Prostate gland (tissue), 2 donors: Measurements from ENCODE around the gene SBDS. TPM values are rescaled to one million over a fixed set of nuclear protein-coding genes. Genes with fewer than 3 reads are reported as not detected.
A peak's percentile ranks its signal among the peaks of the same experiment; 100 is the strongest.
"Not testable (repeated sequence)": the region's sequence is repeated elsewhere in the genome, so short reads cannot be mapped to it uniquely, and the experiment has no call there.

Source experiments
- DNase-seq: peaks from one replicate; pipeline ENCODE4 v3.0.0-alpha.2; 2019; ENCODE audit warnings: low spot score
- H3K27ac ChIP-seq, 2 donors: fragments of 200-600 bp; sonication (generic); 2 replicates each; pipeline ENCODE4 v1.5.1; 2017 to 2019
- H3K27me3 ChIP-seq: fragments of 200-600 bp; sonication (generic); replicated peaks from 2 replicates; pipeline ENCODE4 v1.5.1; 2019; ENCODE audit not compliant: insufficient read depth
- H3K36me3 ChIP-seq, 2 donors: fragments of 200-600 bp; sonication (generic); 1 replicate in 1 of 2; 2 replicates in 1 of 2; pipeline versions ENCODE4 v1.5.1 to v1.8.1; 2017 to 2019
- H3K4me1 ChIP-seq: fragments of 200-600 bp; sonication (generic); replicated peaks from 2 replicates; pipeline ENCODE4 v1.5.1; 2019
- H3K4me3 ChIP-seq, 2 donors: fragments of 200-600 bp; sonication (generic); 2 replicates each; pipeline ENCODE4 v1.5.1; 2017 to 2019
- H3K9me3 ChIP-seq: fragments of 200-600 bp; sonication (generic); 2 replicates; pipeline ENCODE4 v1.5.1; 2017
- POLR2A ChIP-seq: fragments of 450-650 bp; IDR thresholded peaks from one replicate; pipeline ENCODE4 v1.6.1; 2016; ENCODE audit warnings: antibody characterized with exemption, mild to moderate bottlenecking
- POLR2AphosphoS5 ChIP-seq: sonication (generic); formaldehyde crosslinking; IDR thresholded peaks from one replicate; pipeline ENCODE4 v1.6.1; 2017; ENCODE audit warnings: antibody characterized with exemption
- whole genome bisulfite sequencing: methylation state at CpG from one replicate; pipeline ENCODE4 v1.1.5; 2018; 5-methylcytosine and 5-hydroxymethylcytosine counted together
- intact Hi-C: fragments of 100-400 bp; cut with DNase I; formaldehyde crosslinking; loops from one replicate; pipeline ENCODE4 v1.14.2; 2022
- total RNA-seq, 2 donors: library from RNA; depleted of rRNA; stranded (reverse); fragments of >200 nt; gene quantifications; one replicate each; pipeline ENCODE4 v1.1.0, GENCODE V29; 2016
- TF ChIP-seq, protein P1 (sequence below), 4 experiments: fragments of 200-600 bp in 2 of 4; fragments of 450-650 bp in 2 of 4; sonication (generic) in 2 of 4; IDR thresholded peaks; 1 replicate in 3 of 4; 2 replicates in 1 of 4; pipeline ENCODE4 v1.5.1; 2016 to 2019; ENCODE audit warnings: antibody characterized with exemption in 4 of 4, mild to moderate bottlenecking in 2 of 4, moderate library complexity in 2 of 4

SBDS gene
- 10 to 100 TPM; 58.6 to 94.0 TPM for total RNA-seq

DNA sequence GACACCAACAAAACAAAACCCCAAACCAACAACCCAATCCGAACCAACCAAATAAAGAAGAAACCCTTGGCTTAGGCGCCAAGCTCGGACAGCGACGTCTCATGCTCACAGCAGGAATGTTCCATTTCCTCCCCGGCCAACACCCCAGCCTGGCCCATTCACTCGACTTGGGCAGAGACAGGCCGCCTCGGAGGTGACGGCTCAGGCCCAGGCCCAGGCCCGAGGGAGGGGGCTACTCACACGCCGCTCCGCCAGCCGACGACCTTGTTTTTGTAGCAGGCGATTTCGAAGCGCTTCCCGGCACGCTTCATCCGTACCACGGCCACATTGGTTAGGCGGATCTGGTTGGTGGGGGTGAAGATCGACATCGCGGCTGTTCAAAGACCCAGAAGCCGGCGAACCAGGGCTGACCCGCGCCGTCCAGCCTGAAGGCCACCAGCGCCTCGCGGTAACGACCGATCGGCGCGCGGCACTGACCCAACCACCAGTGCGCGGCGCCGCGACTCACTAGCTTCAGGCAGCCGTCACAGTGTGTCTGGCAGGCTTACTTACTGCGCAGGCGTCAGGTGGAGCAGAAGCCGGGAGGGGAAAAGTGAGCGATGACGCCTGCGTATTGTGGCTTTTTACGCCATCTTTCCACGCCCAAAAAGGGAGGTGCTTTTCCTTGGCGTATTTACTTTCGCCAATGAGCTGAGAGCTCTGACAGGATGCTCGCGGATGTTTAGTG, at the start of gene SBDS:
Gene SBDS (minus strand): TSS at position 537 of the 727 bp plus-strand sequence. CDS start 169 bp downstream, at position 368.
- under 1% methylated on average over 56 of the region's 59 CpGs for WGBS
- not testable (repeated sequence) for H3K4me1 ChIP-seq, H3K36me3 ChIP-seq, H3K9me3 ChIP-seq, H3K27me3 ChIP-seq
- peak; percentile 96 for DNase-seq
- intact Hi-C loops = loop anchor here (10.0 kb wide), 1 partner anchor 440 kb away; no protein-coding TSS in a partner anchor
- H3K4me3 ChIP-seq = peak within 1 kb of the TSS; percentile 78 to 92
- peak; percentile 99 for TF ChIP-seq POLR2A
- TF ChIP-seq, protein P1, sequence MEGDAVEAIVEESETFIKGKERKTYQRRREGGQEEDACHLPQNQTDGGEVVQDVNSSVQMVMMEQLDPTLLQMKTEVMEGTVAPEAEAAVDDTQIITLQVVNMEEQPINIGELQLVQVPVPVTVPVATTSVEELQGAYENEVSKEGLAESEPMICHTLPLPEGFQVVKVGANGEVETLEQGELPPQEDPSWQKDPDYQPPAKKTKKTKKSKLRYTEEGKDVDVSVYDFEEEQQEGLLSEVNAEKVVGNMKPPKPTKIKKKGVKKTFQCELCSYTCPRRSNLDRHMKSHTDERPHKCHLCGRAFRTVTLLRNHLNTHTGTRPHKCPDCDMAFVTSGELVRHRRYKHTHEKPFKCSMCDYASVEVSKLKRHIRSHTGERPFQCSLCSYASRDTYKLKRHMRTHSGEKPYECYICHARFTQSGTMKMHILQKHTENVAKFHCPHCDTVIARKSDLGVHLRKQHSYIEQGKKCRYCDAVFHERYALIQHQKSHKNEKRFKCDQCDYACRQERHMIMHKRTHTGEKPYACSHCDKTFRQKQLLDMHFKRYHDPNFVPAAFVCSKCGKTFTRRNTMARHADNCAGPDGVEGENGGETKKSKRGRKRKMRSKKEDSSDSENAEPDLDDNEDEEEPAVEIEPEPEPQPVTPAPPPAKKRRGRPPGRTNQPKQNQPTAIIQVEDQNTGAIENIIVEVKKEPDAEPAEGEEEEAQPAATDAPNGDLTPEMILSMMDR (IDR thresholded peaks at IDR 0.05) = peak in 2 of 4 experiments; percentile 19 to 22
- TF ChIP-seq POLR2AphosphoS5 = peak; percentile 97
- peak within 1 kb of the TSS; percentile 97 to 99 for H3K27ac ChIP-seq

DNA sequence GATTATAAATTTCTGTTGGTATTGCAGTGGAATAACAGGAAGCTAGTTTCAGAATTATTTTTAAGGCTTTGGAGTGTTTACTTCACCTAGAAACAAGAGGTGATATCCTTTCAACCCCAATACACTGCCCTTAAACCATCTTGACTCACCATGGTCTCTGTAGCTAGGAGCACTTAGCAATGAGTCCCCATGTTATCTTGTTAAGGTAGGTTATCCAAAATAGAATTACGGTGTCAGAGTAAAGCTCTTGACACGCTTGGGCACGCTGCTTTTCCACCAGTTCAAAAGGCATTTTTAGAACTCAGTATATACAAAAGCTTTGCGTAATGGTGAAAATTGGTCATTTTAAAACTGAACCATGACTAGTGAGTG, 48.2 kb upstream of the SBDS start:
- DNase-seq, intact Hi-C loops, H3K4me3 ChIP-seq, H3K9me3 ChIP-seq, H3K27me3 ChIP-seq, H3K36me3 ChIP-seq, H3K4me1 ChIP-seq: not testable (repeated sequence)
- peak overlapping the region; percentile 18 to 55 for H3K27ac ChIP-seq
- 64% methylated on average over 4 of the region's 4 CpGs for WGBS

DNA sequence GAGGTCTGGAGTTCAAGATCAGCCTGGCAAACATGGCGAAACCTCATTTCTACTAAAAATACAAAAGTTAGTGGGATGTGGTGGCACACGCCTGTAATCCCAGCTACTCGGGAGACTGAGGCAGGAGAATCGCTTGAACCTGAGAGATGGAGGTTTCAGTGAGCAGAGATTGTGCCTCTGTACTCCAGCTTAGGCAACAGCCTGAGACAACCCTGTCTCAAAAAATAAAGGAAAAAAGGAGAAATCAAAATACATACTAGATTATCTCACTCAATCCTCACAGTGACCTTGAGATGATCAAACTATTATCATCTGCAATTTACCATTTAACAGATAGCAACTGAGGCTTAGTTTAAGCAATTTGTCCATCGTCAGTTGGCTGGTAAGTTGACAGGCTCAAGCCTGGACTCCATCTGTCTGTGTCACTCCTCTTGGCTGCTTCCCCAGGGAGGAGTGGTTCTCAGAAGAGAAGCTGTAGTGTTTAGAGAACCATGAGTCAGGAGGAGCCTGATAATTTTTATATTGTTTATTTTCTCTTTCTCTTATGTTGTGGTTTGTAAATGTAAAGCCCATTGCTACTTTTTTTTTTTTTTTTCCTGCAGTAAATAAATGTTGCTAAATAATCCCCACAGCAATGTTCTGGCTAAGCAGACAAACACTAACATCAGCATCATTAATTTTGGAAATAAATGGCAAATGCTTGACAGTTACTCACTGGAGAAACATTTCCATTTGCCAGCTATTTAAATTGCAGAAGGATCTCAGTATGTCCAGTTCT, 47.6 kb upstream of the SBDS start:
- TF ChIP-seq POLR2AphosphoS5 = peak; percentile 73
- H3K4me1 ChIP-seq, H3K36me3 ChIP-seq, H3K9me3 ChIP-seq, H3K4me3 ChIP-seq, H3K27me3 ChIP-seq, intact Hi-C loops: not testable (repeated sequence)
- peak overlapping the region; percentile 40 to 71 for H3K27ac ChIP-seq
- peak; percentile 74 for DNase-seq
- 73% methylated on average over 5 of the region's 5 CpGs for WGBS

DNA sequence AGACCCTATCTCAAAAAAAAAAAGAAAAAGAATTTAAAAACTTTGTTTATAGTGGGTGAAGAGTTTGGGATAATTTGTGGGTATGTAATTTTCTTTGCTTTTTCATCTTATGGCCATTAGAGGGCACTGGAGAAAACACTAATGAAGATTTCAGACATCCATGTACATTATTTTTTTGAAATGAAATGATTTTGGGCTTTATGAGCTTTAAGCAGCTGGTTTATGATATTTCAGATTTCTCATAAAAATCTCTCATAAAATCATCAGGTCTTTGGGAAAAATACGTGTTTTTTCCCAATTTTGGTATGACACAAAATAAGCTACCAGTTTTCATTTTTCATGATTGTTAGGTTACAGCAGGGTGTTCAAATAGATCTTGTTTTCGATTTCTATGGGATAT, 45.4 kb upstream of the SBDS start:
- TF ChIP-seq, protein P1 (IDR thresholded peaks at IDR 0.05) = peak in 1 of 4 experiments; percentile 16
- intact Hi-C loops, H3K4me1 ChIP-seq, H3K27ac ChIP-seq, DNase-seq, H3K27me3 ChIP-seq, H3K4me3 ChIP-seq, H3K36me3 ChIP-seq, H3K9me3 ChIP-seq: not testable (repeated sequence)
- 34% methylated on average over 2 of the region's 2 CpGs for WGBS

DNA sequence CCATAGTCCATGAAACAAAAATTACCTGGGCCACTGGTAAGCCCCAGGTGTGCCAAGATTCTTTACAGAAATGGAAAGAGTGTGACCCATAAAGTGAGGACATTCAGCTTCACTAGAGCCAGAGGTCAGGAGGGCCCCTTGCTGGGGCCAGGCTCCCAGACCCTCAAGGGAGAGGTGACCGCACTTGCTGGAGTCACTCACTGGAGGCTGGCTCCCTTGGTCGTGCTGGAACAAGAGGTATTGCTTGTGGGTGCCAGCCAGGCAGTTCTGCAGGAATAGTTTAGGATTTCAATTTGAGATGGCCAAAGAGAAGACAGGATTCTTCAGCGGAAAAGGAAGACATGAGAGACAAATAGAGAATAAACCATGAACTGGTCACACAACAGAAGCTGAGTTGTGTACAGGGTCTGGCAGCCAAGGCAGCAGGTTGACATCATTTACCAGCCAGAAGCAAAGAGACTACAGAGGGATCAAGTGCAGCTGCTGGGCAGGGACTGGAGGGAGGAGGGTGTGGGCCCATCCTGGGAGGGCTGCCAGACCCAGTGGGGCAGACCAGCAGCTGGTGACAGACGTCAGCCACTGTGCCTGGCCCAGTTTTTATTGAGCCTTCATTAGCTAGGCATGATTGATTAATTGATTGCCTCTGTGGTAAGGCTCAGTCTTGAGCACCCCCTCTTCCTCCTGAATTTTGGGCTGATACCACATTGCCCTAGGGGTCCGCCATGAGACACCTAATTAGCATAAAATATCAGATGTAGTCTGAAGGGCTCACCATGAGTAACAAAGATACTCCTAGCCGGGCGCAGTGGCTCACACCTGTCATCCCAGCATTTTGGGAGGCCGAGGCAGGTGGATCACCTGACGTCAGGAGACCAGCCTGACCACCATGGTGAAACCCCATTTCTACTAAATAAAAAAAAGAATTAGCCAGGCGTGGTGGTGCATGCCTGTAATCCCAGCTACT, 41.3 kb upstream of the SBDS start:
- not testable (repeated sequence) for H3K9me3 ChIP-seq, H3K27ac ChIP-seq

DNA sequence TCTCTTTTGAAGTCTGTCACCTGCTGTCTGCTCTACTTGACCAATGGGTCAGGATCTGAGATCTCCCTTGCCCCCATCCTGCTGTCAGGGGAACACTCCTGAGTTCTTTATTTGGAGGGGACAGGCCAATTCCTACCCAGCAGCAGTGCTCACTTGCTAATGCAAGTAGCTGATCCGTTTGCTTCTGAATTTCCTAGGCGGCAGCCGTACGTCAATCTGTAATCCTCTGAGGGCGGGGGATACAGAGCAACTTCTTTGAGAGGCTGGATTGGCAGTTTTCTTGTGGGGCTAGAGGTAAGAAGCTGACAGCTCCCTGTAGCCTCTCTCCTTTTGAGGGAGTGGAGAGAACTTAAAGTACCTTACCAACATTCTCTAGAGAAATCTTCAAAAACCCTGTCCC, 37.9 kb upstream of the SBDS start:
- H3K36me3 ChIP-seq = no peaks in the 10 kb centered on the region
- no peak for TF ChIP-seq POLR2AphosphoS5
- TF ChIP-seq, protein P1 (IDR thresholded peaks at IDR 0.05) = no peak
- no peak for TF ChIP-seq POLR2A
- WGBS = 100% methylated on average over 5 of the region's 5 CpGs
- no peaks in the 10 kb centered on the region for H3K9me3 ChIP-seq
- H3K27me3 ChIP-seq = no peaks in the 10 kb centered on the region
- no peak overlapping the region for H3K27ac ChIP-seq
- H3K4me1 ChIP-seq = no peaks in the 10 kb centered on the region
- intact Hi-C loops = no loop called here
- no peak for DNase-seq
- no peak overlapping the region for H3K4me3 ChIP-seq

More for the DNA sequence above, 41.3 kb upstream of the SBDS start:
- intact Hi-C loops, H3K4me1 ChIP-seq, H3K36me3 ChIP-seq, H3K27me3 ChIP-seq, H3K4me3 ChIP-seq, DNase-seq: not testable (repeated sequence)
- WGBS = 87% methylated on average over 10 of the region's 10 CpGs

DNA sequence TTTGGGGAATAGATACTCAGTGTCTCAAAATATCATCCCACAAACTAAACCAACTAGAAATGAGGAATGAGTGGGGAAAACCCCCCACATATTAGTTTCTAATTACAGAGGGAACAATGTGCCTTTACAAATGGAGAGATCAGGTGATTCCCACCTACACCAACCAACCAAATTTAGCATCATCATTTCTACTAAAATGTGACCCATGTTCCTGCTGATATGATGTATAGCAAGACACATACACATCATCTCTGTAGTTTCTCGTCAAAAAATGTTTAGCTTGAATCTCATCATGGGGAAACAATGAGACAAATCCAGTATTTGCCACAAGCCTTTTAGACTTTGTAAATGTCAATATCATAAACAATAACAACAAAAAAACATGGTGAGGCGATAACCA, 36.3 kb upstream of the SBDS start:
- DNase-seq, H3K36me3 ChIP-seq, H3K27me3 ChIP-seq, H3K4me1 ChIP-seq, H3K4me3 ChIP-seq, H3K27ac ChIP-seq, H3K9me3 ChIP-seq, intact Hi-C loops: not testable (repeated sequence)
- 95% methylated on average over 2 of the region's 2 CpGs for WGBS

DNA sequence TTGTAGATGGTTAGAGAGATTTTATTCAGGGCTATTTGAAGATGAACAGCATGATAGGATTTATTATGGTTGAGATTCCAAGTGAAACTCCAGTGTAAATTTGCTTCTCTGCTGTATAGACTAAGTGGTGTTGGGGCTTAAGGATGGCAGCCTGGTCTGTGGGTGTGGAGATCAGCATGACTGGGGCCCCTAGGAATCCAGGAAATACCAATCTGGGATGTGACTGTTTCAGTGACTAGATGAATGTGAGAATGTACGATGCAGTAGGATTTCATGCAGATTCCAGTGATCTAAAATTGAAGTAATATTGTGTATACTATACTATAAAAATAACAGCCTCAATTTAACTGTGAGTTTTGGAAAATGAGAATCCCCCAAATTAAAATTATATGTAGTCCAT, 30.1 kb upstream of the SBDS start:
- H3K4me3 ChIP-seq, H3K27me3 ChIP-seq, H3K4me1 ChIP-seq, DNase-seq, intact Hi-C loops, H3K36me3 ChIP-seq, H3K9me3 ChIP-seq, H3K27ac ChIP-seq: not testable (repeated sequence)
- 92% methylated on average over 1 of the region's 1 CpG for WGBS
